GM23338 (cell line): ENCODE results near the gene PTPA. TPM values are rescaled to one million over a fixed set of nuclear protein-coding genes. Genes with fewer than 3 reads are reported as not detected.

Experiments
- ATAC-seq: fragments of 200-7000 bp; cut with Tn5 transposase; 3 replicates; pipeline ENCODE4 v1.9.1; 2020
- DNase-seq: peaks from one replicate; pipeline ENCODE4 v3.0.0-alpha.2; 2015; ENCODE audit warnings: low spot score
- H2AFZ ChIP-seq: fragments of 200-600 bp; sonication (generic); 2 replicates; pipeline ENCODE4 v1.8.0; 2016; ENCODE audit warnings: antibody characterized with exemption, mild to moderate bottlenecking, moderate library complexity
- H3F3A ChIP-seq: fragments of 200-600 bp; sonication (generic); replicated peaks from 2 replicates; pipeline ENCODE4 v1.8.0; 2017; ENCODE audit warnings: antibody characterized with exemption, mixed run types, low read depth
- H3K27ac ChIP-seq: fragments of 200-600 bp; sonication (generic); 2 replicates; pipeline ENCODE4 v1.6.1; 2016; ENCODE audit warnings: low read depth
- H3K27me3 ChIP-seq: fragments of 200-600 bp; sonication (generic); 2 replicates; pipeline ENCODE4 v1.8.0; 2016; ENCODE audit warnings: mild to moderate bottlenecking, mixed run types, moderate library complexity; ENCODE audit not compliant: insufficient read depth
- H3K36me3 ChIP-seq: fragments of 200-600 bp; sonication (generic); 2 replicates; pipeline ENCODE4 v1.8.0; 2016; ENCODE audit warnings: mild to moderate bottlenecking; ENCODE audit not compliant: insufficient read depth
- H3K4me1 ChIP-seq: fragments of 200-600 bp; sonication (generic); 2 replicates; pipeline ENCODE4 v1.8.0; 2016; ENCODE audit warnings: mild to moderate bottlenecking, moderate library complexity; ENCODE audit not compliant: insufficient read depth
- H3K4me2 ChIP-seq: fragments of 200-600 bp; sonication (generic); 2 replicates; pipeline ENCODE4 v1.7.1; 2017; ENCODE audit warnings: mixed run types
- H3K4me3 ChIP-seq: fragments of 200-600 bp; sonication (generic); 2 replicates; pipeline ENCODE4 v1.6.1; 2016; ENCODE audit warnings: mixed run types
- H3K79me2 ChIP-seq: fragments of 200-600 bp; sonication (generic); replicated peaks from 2 replicates; pipeline ENCODE4 v1.8.0; 2017; ENCODE audit warnings: mild to moderate bottlenecking; ENCODE audit not compliant: insufficient read depth
- H3K9me2 ChIP-seq: fragments of 200-600 bp; sonication (generic); 2 replicates; pipeline ENCODE4 v1.8.0; 2017; ENCODE audit not compliant: insufficient read depth
- H4K20me1 ChIP-seq: fragments of 200-600 bp; sonication (generic); replicated peaks from 2 replicates; pipeline ENCODE4 v1.8.0; 2017; ENCODE audit warnings: mild to moderate bottlenecking; ENCODE audit not compliant: insufficient read depth
- H3K27ac Mint-ChIP-seq: 2 replicates; pipeline ENCODE4 v1.8.0; 2020; ENCODE audit warnings: inconsistent platforms, mild to moderate bottlenecking, moderate library complexity, mixed read lengths
- H3K27me3 Mint-ChIP-seq: 3 replicates; pipeline ENCODE4 v1.8.0; 2022; ENCODE audit warnings: low read depth, mild to moderate bottlenecking, moderate library complexity, mixed read lengths, inconsistent platforms; ENCODE audit not compliant: insufficient read depth, poor library complexity
- H3K36me3 Mint-ChIP-seq: 3 replicates; pipeline ENCODE4 v1.8.0; 2021; ENCODE audit warnings: low read depth, mild to moderate bottlenecking, inconsistent platforms, moderate library complexity, mixed read lengths
- H3K4me1 Mint-ChIP-seq: 3 replicates; pipeline ENCODE4 v1.8.0; 2020; ENCODE audit warnings: mild to moderate bottlenecking, inconsistent platforms, mixed read lengths
- H3K4me3 Mint-ChIP-seq: 3 replicates; pipeline ENCODE4 v1.8.0; 2021; ENCODE audit warnings: moderate library complexity, mild to moderate bottlenecking, inconsistent platforms, mixed read lengths
- H3K9me3 Mint-ChIP-seq: 3 replicates; pipeline ENCODE4 v1.8.0; 2020; ENCODE audit warnings: moderate library complexity, mild to moderate bottlenecking, inconsistent platforms, mixed read lengths
- EZH2 ChIP-seq: fragments of 200-600 bp; sonication (generic); IDR thresholded peaks from one replicate; pipeline ENCODE4 v1.8.0; 2017; ENCODE audit warnings: antibody characterized with exemption, mild to moderate bottlenecking, low read depth; ENCODE audit not compliant: unreplicated experiment
- EZH2phosphoT487 ChIP-seq: fragments of 200-600 bp; sonication (generic); IDR thresholded peaks from one replicate; pipeline ENCODE4 v1.8.1; 2018; ENCODE audit warnings: antibody characterized with exemption; ENCODE audit not compliant: unreplicated experiment
- JUNB ChIP-seq: IDR thresholded peaks from one replicate; pipeline ENCODE4 v1.6.1; 2016; ENCODE audit warnings: antibody characterized with exemption; ENCODE audit not compliant: unreplicated experiment
- NANOG ChIP-seq: IDR thresholded peaks from 2 replicates; pipeline ENCODE4 v1.6.1; 2016; ENCODE audit warnings: antibody characterized with exemption, borderline replicate concordance
- ZNF114 ChIP-seq: fragments of 250-450 bp; sonication (Bioruptor Pico); IDR thresholded peaks from 2 replicates; pipeline ENCODE4 v1.5.0; 2020; ENCODE audit warnings: mild to moderate bottlenecking, moderate library complexity
- ZNF331 ChIP-seq: fragments of 250-450 bp; sonication (Bioruptor Pico); IDR thresholded peaks from 2 replicates; pipeline ENCODE4 v1.5.0; 2020; ENCODE audit warnings: low read depth, mild to moderate bottlenecking, moderate library complexity
- ZNF462 ChIP-seq: fragments of 250-450 bp; sonication (Bioruptor Pico); IDR thresholded peaks from 2 replicates; pipeline ENCODE4 v1.5.0; 2020; ENCODE audit warnings: mild to moderate bottlenecking, moderate library complexity
- polyA plus RNA-seq: library from polyadenylated mRNA; unstranded; fragments of >200 nt; fragmentation: Nextera tagmentation; extraction: Ambion mirVana; gene quantifications from 2 replicates; pipeline ENCODE4 v1.2.1, GENCODE V29; 2016
- total RNA-seq: library from RNA; depleted of rRNA; stranded (reverse); fragments of >200 nt; shearing (Covaris generic); gene quantifications from 2 replicates; pipeline ENCODE4 v1.2.3, GENCODE V29; 2014
- TF ChIP-seq, protein P1 (sequence below), 2 experiments: fragments of 200-600 bp in 1 of 2; sonication (generic) in 1 of 2; conservative IDR thresholded peaks; 2 replicates each; pipeline versions ENCODE4 v1.5.1 to v1.6.1; 2016 to 2017; ENCODE audit warnings: antibody characterized with exemption in 2 of 2, low read depth in 2 of 2, mild to moderate bottlenecking in 2 of 2, moderate library complexity in 1 of 2
- TF ChIP-seq, protein P2 (sequence below): IDR thresholded peaks from 2 replicates; pipeline ENCODE4 v1.6.1; 2016; ENCODE audit warnings: antibody characterized with exemption
- TF ChIP-seq, protein P3 (sequence below): IDR thresholded peaks from one replicate; pipeline ENCODE4 v1.6.1; 2018; ENCODE audit warnings: antibody characterized with exemption; ENCODE audit not compliant: unreplicated experiment

PTPA gene
- total and polyA plus RNA-seq, 2 experiments from 2014 or later: 53.9 to 122 TPM

DNA sequence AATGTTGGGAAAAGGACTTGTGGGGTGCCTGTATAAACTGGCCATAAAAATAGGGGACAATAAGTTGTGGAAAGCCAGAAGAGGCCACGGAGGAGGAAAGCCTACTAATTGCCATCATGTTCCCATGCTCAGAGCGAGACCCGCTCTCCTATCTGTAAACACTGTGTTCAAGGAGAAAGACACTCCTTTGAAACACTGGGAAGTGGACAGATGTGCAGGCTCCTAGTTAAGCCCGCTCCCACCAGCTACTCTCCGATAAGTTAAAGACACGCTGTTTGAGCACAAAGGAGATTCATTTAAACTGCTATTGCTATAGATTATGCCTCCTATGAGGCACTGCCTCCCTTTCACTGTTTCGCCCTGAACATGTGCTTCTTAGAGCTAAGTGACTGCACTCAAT is 9.9 kb upstream of the PTPA start (continued):
- TF ChIP-seq EZH2 (no peak), ZNF331 (CRISPR knock-in tag) (no peak), EZH2phosphoT487 (no peak), NANOG (no peak)
- TF ChIP-seq, protein P1, sequence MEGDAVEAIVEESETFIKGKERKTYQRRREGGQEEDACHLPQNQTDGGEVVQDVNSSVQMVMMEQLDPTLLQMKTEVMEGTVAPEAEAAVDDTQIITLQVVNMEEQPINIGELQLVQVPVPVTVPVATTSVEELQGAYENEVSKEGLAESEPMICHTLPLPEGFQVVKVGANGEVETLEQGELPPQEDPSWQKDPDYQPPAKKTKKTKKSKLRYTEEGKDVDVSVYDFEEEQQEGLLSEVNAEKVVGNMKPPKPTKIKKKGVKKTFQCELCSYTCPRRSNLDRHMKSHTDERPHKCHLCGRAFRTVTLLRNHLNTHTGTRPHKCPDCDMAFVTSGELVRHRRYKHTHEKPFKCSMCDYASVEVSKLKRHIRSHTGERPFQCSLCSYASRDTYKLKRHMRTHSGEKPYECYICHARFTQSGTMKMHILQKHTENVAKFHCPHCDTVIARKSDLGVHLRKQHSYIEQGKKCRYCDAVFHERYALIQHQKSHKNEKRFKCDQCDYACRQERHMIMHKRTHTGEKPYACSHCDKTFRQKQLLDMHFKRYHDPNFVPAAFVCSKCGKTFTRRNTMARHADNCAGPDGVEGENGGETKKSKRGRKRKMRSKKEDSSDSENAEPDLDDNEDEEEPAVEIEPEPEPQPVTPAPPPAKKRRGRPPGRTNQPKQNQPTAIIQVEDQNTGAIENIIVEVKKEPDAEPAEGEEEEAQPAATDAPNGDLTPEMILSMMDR (conservative IDR thresholded peaks at IDR 0.05; ENCODE audit: low read depth in 2 of 2): no peak

DNA sequence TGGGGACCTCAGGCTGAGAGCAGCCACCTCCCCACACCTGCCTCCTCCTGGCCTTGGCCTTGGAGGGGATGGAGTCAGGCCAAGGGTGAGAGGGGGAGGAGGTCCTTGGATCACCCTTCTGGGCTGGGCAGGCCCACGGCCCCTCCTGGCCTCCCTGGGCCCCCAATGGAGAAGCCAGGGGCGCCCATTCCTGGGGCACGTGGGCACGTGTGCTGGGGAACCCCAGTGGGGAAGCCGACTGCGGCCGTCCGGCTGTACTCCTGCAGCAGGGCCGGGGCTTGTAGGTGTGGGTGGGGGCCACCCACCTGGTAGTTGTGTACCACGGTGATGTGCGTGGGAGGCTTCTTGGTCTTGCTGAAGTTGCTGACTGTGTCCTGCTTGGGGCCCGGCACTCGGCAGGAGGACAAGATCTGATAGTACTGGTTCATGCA is 9.1 kb upstream of the PTPA start:
- TF ChIP-seq EZH2phosphoT487 (no peak), JUNB (no peak), ZNF331 (CRISPR knock-in tag) (no peak), ZNF114 (CRISPR knock-in tag) (no peak), ZNF462 (CRISPR knock-in tag) (no peak)
- TF ChIP-seq, protein P1 (conservative IDR thresholded peaks at IDR 0.05; ENCODE audit: low read depth in 2 of 2): no peak
- TF ChIP-seq, protein P2, sequence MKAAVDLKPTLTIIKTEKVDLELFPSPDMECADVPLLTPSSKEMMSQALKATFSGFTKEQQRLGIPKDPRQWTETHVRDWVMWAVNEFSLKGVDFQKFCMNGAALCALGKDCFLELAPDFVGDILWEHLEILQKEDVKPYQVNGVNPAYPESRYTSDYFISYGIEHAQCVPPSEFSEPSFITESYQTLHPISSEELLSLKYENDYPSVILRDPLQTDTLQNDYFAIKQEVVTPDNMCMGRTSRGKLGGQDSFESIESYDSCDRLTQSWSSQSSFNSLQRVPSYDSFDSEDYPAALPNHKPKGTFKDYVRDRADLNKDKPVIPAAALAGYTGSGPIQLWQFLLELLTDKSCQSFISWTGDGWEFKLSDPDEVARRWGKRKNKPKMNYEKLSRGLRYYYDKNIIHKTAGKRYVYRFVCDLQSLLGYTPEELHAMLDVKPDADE: no peak
- TF ChIP-seq, protein P3, sequence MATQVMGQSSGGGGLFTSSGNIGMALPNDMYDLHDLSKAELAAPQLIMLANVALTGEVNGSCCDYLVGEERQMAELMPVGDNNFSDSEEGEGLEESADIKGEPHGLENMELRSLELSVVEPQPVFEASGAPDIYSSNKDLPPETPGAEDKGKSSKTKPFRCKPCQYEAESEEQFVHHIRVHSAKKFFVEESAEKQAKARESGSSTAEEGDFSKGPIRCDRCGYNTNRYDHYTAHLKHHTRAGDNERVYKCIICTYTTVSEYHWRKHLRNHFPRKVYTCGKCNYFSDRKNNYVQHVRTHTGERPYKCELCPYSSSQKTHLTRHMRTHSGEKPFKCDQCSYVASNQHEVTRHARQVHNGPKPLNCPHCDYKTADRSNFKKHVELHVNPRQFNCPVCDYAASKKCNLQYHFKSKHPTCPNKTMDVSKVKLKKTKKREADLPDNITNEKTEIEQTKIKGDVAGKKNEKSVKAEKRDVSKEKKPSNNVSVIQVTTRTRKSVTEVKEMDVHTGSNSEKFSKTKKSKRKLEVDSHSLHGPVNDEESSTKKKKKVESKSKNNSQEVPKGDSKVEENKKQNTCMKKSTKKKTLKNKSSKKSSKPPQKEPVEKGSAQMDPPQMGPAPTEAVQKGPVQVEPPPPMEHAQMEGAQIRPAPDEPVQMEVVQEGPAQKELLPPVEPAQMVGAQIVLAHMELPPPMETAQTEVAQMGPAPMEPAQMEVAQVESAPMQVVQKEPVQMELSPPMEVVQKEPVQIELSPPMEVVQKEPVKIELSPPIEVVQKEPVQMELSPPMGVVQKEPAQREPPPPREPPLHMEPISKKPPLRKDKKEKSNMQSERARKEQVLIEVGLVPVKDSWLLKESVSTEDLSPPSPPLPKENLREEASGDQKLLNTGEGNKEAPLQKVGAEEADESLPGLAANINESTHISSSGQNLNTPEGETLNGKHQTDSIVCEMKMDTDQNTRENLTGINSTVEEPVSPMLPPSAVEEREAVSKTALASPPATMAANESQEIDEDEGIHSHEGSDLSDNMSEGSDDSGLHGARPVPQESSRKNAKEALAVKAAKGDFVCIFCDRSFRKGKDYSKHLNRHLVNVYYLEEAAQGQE: no peak
- no peak for ATAC-seq
- peaks cover 4% of the 10 kb centered on the region for H3K4me1 Mint-ChIP-seq
- no peak overlapping the region for H3K27ac ChIP-seq
- H3K27ac Mint-ChIP-seq: no peak overlapping the region
- no peaks in the 10 kb centered on the region for H3K27me3 ChIP-seq
- H3K36me3 ChIP-seq: no peaks in the 10 kb centered on the region
- no peak overlapping the region for H3K4me3 Mint-ChIP-seq
- no peaks in the 10 kb centered on the region for H3K36me3 Mint-ChIP-seq
- peaks cover 4% of the 10 kb centered on the region; the same call in 1 of the 2 replicates for H3K4me1 ChIP-seq
- no peak overlapping the region for H3K4me3 ChIP-seq
- no peaks in the 10 kb centered on the region for H3K9me2 ChIP-seq
- no peak overlapping the region for H2AFZ ChIP-seq
- no peak overlapping the region for H3K4me2 ChIP-seq
- H3F3A ChIP-seq: no peaks in the 10 kb centered on the region
- H3K79me2 ChIP-seq: no peaks in the 10 kb centered on the region
- no peak for DNase-seq
- peaks cover 4% of the 10 kb centered on the region; the same call in 1 of the 2 replicates for H4K20me1 ChIP-seq
- H3K9me3 Mint-ChIP-seq: no peaks in the 10 kb centered on the region
- H3K27me3 Mint-ChIP-seq: peaks cover 15% of the 10 kb centered on the region
